GM12873 (cell line): ENCODE data around the gene BEND5.

ENCODE experiments used
- CTCF ChIP-seq: IDR thresholded peaks from 2 replicates; pipeline ENCODE4 v1.5.1; 2012; ENCODE audit warnings: low read depth, mild to moderate bottlenecking, moderate library complexity, low read length, control low read depth; ENCODE audit not compliant: insufficient read depth; ENCODE audit errors: missing control alignments

The BEND5 gene

GRCh38 chr1:48777219-48777895 is 666 bp upstream of the BEND5 start:
- TF ChIP-seq CTCF = no peak

- no peak for TF ChIP-seq CTCF
Observed at GRCh38 chr1:48775831-48776392, 779 bp downstream of the BEND5 start.

- TF ChIP-seq CTCF = no peak
Observed at GRCh38 chr1:48773133-48773532, 3.6 kb downstream of the BEND5 start.

GRCh38 chr1:48772211-48772610 is 4.5 kb downstream of the BEND5 start:
- TF ChIP-seq CTCF = no peak

- TF ChIP-seq CTCF = no peak
Observed at GRCh38 chr1:48771561-48771960, 5.1 kb downstream of the BEND5 start.

- TF ChIP-seq CTCF = no peak
Observed at GRCh38 chr1:48767975-48768510, 8.6 kb downstream of the BEND5 start.

GRCh38 chr1:48765335-48765734 is 11.4 kb downstream of the BEND5 start:
- TF ChIP-seq CTCF = no peak
